NCI-H2196 treated with DMSO at 0.1 percent for 48 hours (cell line): ENCODE measurements around the gene NDRG2.
"Not testable (repeated sequence)": the region's sequence is repeated elsewhere in the genome, so short reads cannot be mapped to it uniquely, and the experiment has no call there.

Experiments used
- DNase-seq: peaks from one replicate; lab custom pipeline; 2025; ENCODE audit not compliant: unreplicated experiment; lab: John Stamatoyannopoulos, UW

The NDRG2 gene

DNA sequence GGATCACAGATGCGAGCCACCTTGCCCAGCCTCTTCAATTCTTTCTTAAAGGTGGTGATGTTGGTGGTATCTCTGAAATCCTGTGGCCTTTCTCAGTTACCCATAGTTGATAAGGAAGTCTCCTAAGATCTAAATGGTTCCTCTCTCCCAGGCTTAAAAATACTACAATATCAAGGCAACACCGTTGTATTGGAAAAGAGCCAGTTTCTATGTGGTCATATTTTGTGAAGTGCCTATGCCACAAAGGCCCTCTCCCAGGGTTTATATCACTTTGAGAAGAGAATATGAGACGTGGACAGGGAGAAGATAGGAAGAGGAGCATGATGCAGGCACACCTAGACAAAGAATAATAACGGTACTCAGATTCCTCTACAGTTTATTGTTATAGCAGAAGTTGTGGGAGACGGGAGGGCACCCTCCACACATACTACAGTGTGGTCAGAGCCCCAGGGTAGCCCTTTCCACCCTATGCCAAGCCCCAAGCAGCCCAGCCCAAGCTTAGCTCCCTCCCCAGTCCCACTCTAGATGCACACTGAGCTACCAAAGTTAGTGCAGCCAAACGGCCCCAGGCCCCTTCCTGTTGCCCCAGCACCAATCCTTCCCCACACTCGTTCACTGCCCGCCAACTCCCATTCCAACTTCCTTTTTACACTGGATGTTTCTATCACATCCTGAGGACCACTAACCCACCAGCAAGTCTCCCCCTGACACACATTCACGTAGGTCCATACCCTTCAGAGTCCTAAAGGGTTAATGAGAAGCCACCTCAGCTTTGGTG lies 8.3 kb downstream of the NDRG2 start:
- DNase-seq = no peak

DNA sequence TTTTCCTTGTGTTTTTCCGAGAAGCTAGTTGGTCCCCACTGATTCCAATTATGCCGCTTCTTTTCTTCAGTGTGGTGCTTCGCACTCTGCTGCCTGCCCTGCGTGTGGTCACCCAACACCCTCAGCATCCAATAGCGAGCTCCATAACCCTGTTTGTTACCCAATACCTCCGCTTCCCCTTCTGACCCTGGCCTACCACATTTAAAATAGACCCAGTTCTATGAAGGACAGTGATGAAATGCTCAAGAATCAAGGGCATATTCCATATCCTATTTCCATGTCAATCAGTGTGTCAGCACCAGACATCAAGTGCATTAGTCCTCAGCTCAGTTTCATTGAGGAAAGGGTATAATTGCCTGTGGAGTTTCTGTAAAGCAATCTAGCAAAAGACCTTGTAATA lies 9.5 kb downstream of the NDRG2 start:
- DNase-seq = no peak

DNA sequence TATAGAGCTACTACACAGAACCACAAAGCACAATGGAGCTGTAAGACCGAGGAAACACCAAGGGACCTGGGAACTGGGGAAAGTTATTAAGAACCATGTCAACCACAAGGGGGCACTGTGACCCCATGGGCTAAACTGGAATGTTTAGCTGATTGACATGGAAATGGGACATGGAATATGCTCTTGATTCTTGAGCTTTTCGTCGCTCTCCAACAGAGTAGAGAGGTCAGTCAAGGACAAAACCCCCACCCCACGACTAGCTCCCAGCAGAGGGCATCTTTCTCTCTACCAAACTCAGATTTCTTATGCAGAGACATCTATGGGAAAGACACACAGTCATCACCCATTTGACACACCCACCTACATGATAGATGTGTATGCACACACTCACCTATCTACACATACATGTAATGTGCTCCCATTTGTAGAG lies 10.1 kb downstream of the NDRG2 start:
- peak; percentile 68 for DNase-seq

DNA sequence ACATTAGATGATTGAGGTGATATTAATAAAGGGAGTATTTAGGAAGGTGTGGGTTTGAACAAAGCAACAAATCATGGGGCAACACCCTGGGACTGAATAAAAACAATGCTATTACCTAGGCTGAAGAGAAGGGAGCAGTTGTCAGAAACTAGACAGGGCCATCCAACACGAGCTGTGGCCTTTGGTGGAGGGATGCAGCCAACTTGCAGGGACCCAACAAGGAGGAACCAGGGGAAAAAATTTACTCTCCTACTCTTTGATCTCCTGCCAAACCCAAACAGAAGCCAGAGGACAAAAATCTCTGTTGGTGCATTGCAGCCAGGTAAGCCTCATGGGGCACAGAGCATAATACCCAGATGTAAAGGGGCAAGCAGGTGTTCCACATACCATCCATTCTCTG lies 13.7 kb downstream of the NDRG2 start:
- DNase-seq = no peak

DNA sequence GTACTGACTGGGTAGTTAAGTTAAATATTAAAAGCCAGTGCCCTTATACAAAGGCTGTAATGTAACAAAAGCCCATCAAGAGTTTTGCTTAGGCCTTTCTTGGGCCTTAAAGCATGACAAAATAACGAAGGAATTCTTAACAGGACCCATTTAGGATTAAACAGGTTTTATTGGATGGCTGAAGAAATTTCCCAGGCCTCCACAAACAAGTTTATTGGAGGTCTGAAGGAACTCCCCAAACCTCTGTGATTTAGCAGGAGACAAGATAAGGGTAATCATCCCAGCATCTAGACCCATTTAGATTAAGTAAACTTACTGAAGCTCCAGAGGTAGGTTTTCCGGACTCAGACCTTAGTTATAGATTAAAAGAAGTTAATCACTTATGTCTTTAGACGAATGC lies 15.1 kb downstream of the NDRG2 start:
- not testable (repeated sequence) for DNase-seq

DNA sequence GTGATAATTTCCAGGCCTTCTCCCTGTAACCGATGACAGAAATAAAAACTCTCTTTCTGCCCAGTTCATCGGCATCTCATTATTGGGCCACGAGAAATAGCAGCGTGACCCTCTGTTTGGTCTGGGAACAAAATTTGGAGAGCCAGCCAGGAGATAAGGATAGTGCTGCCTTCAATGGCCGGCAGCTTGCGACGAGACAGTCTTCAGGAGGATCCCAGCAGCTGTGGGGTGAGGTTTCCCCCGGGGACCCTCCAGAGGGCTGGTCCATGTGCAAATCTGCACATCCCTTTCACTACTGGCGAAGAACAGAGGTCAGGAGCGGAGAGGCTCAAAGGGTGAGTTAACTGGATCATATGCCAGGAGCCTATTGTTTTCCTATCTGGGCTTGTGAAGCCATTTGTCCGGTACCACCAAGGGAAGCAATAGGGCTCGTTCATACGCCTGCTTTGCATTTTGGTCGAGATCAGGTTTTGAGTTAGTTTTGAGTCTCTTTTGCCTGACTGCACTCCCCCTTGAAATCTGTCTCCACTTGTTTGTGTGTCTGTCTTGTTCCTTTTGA lies 21.0 kb downstream of the NDRG2 start:
- DNase-seq = no peak

DNA sequence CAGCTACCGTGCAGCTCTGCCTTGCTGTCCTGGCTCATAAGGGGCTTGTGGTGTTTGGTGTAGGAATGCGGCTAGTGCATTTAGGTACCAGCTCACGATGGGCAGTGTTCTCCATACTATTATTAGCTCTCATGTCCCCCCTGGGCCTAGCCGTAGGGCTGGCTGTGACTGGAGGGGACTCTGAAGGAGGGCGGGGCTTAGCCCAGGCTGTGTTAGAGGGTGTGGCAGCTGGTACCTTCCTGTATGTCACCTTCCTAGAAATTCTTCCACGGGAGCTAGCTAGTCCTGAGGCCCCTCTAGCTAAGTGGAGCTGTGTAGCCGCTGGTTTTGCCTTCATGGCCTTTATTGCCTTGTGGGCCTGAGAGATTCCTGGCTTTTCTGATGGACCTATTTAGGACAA lies 23.6 kb downstream of the NDRG2 start:
- no peak for DNase-seq

DNA sequence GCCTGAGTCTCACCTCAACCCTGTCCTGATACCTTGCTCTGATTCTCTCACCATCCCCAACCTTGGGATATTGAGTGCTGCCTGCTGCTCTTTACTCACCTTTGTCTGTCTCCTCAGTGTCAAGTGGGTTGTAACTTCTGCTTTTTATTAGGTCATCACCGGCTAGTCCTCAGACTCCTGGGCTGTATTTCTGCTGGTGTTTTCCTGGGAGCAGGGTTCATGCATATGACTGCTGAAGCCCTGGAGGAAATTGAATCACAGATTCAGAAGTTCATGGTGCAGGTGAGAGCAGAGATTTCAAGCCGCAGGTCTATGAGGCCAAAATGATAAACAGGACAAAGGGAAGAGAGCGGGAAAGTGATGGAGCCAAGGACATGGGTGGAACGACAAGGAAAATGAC lies 25.3 kb downstream of the NDRG2 start:
- DNase-seq = no peak

DNA sequence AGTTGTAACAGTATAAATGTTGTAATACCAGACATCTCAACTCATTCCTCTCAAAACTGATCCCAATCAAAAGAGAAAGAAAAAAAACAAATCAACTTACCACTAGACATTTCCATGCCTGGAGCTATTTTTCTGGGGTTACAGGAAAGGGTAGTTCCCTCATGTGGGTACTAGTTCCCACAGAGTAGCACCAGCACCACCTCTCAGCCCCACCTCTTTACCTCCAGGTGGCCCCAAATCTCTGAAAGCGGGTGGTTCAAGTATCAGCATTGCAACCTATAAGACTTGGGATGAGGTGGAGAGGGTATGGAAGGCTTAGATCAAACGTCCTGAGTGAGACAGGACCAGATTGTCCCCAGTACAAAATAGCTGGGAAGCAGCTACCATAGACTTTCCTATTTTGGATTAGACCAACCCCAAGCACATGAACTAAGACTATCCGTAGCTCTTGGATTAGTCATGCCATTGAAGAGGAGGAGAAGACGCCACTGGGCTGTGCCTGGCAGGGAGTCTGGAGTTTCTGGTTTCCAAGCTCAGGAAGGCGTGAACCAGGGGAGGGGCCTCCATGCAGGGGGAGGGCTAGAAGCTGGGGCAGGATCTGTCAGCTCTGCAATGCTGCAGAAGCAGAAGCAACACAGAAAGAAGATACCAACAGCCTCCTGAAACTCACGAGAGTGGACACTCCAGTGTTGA lies 26.0 kb downstream of the NDRG2 start, which contains the start of gene SLC39A2:
Gene SLC39A2 (plus strand): TSS at position 620 of the 693 bp plus-strand sequence. CDS start 154 bp downstream, outside the sequence.
- no peak for DNase-seq

DNA sequence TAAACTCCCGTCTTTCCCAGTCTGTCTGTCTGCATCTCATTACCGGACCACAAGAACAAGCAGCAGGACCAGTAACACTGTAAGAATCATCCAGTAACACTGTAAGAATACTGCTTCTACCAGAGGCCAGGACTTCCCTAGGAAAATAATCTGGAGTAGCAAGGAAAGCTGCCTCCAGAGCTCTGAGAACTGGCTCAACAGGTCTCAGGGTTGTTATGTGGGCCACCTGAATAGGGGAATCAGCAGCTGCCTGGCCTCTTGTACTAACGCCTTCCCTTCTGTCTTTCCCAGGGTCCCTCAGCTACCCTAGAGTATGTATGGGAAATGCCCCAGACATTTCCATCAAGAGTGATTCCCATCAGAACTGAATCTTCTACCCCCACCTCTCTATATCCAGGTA lies 26.7 kb downstream of the NDRG2 start:
- no peak for DNase-seq

DNA sequence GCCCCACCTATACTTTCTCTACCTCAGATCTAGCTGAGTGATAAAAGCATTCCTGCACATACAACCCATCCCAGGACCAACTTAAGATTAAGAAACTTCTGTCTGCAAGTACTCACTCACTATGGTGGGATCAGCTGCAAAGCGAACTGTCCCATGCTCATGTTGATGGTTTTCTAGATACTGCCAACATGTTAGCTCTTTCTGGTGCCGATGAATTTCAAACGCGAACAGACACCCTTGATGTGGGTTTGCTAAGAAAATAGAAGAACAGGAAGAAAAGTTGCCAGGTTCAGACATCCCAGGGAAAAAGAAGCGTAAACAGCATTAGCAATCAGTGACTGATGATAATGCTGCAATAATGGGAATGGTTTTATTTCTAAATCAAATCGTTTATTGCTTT lies 27.3 kb downstream of the NDRG2 start:
- no peak for DNase-seq

DNA sequence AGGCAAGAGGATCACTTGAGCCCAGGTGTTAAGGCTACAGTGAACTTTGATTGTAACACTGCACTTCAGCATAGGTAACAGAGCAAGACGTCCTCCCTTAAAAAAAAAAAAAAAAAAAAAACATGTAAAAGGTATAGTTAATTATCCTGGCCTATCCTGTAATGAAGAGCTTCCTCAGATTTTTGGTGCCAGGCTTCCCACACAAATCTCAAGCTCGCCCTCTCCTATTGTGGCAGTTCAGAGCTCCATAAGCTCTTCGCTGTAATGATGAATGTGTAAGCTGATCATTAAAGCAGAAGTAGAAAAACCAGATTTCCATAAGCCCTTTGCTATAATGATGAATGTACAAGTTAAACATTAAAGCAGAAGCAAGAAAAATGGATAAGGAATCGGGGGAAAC lies 27.7 kb downstream of the NDRG2 start:
- DNase-seq = no peak

DNA sequence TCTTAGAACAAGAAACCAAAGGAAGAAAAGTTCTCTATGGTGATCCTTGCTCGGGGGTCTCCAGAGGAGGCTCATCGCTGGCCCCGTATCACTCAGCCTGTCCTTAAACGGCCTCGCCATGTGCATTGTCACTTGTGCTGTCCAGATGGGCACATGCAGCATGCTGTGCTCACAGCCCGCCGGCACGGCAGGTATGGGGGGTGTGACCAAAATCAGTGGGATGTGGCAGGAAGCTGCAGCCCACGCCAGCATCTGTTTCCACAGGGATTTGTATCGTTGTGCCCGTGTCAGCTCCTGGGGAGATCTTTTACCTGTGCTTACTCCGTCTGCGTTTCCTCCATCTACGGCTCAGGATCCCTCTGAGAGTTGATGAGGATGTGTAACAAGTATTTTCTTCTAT lies 28.3 kb downstream of the NDRG2 start:
- no peak for DNase-seq

DNA sequence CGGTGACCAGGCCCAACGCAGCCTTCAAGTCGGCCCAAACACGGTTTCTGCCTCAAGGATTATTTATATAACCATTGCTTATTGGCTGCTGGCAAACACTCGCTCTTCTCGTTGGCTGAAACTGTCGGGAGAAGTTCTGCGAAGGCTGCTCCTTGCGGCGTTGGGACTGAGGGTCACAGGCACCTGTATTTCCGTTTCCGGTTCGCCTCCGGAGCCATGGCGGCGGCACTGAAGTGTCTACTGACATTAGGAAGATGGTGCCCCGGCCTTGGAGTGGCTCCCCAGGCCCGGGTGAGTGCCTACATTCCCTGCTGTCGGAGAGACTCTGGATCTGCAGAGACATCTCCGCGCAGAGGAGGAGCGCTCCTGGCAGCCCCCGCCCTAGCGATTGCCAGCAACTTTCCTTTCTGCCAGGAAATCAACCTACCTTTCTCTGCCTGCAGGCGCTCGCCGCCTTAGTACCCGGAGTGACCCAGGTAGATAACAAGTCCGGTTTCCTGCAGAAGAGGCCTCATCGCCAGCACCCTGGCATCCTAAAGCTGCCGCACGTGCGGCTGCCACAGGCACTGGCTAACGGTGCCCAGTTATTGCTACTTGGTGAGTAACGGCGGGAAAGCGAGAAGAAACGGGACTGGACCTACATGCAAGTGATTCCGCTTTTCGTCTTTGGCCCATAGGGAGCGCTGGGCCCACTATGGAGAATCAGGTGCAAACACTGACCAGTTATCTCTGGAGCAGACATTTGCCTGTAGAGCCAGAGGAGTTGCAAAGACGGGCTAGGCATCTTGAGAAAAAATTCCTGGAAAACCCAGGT lies 34.9 kb downstream of the NDRG2 start, which contains the start of gene METTL17:
Gene METTL17 (plus strand): TSS at position 194 of the 814 bp plus-strand sequence. CDS start 23 bp downstream, at position 217.
- DNase-seq = peak; percentile 94

DNA sequence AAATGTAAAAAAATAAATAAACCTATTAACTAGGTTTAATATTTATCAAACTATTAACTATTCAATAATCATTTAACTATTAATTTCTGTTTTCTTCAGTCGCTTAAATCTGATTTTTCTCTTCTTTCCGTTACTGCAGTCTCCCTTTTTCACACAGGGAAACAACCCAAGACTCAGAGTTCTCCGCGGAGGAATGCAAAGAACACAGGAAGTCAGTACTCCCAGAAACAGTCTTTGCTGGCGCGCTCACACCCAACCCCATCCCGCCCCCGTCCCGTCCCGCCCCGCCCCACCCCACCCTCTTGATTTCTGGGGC lies 35.4 kb downstream of the NDRG2 start:
- DNase-seq = no peak

DNA sequence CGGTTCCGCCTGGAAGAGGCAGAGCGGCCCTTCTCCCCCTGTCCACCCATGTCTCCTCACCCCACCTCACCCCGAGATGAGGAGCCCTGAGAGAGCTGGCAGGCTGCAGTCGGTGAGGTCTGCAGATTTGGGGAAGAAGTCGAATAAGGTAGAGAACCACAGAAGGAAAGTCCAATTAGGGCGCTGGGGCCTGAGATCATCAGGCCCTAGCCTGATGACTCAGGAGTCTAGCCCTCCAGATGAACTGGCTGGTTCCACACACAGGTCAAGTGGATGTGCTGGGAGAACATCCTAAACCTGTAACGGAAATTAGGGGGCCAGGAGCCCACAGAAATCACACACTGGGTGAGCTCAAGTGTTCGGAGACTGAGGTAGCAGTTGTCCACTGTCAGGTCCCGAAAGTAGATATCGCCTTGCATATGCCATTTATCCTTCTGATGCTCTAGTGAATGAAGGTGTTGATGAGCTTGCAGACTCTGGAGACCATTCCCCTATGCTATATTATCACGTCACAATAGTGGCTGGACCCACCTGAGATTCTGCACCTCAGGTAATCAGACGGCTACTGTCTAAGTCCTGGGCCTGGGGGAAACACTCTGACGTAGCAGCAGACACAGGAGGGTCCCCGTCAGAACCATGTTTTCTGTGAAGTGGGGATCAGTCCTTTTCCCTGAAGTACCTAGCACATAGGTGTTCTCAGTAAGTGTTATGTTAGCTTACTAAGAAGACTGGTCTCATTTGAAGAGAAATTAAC lies 36.0 kb downstream of the NDRG2 start:
- no peak for DNase-seq

DNA sequence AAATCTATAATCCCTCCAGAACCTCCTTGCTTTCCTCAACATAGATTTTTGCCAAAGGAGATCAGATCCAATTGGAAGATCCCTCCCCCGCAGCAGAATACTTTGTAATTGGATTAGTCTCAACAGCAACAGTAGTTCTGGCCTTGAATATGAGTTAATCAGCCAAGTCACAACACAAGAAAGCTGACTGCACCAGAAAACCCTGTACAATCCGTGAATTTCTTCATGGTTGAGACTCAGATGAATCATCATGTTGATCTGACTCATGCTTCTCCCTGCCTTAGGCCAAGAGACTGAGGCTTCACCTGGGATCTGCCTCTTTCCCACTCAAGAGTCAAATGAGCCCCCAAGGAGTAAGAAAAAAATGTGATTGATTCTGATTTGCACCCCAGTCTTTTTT lies 38.0 kb downstream of the NDRG2 start:
- DNase-seq = no peak

DNA sequence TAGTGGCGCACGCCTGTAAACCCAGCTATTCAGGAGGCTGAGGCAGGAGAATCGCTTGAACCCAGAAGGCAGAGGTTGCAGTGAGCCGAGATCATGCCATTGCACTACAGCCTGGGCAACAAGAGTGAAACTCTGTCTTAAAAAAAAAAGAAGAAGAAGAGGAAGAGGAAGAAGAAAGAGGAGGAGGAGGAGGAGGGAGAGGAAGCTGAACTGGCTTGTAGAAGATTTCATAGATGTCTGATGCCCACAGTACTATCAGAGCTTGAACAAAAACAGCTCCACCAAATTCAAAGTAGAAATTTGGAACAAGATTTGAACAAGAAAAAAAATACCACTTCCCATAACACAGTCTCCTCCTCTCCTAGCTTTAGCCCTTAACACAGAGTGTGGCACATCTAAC lies 39.2 kb downstream of the NDRG2 start:
- not testable (repeated sequence) for DNase-seq

DNA sequence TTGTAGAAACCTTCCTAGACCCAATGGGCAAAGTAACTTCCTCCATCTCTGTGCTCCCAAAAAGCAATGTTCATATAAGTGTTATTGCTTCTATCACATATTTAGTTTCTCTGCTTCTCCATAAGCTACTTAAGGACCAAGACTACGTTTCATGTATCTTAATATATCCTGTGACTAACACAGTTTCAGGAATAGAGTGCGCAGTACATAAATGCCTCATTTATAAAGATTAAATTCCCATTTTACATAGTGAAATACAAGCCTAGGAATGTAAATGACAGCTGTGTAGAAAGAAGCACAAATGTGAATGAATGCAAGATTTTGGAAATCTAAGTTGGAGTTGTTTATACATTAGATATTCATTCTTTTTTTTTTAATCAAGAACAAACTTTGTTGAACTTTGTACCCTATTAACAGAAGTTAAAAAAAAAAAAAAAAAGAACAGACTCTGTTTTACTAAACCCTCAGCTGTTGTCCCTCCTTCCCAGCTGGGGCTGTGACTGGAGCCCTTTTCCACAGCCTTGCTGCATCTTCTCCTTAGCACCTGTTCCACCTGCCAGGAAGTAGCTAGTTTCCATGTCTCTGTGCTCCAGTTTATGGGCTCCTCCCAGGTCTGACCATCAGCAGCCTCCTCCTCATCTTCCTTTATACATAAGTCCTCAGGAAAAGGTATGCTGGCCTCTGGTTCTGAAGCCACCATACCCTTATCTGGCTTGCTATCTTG lies 42.1 kb downstream of the NDRG2 start:
- no peak for DNase-seq

DNA sequence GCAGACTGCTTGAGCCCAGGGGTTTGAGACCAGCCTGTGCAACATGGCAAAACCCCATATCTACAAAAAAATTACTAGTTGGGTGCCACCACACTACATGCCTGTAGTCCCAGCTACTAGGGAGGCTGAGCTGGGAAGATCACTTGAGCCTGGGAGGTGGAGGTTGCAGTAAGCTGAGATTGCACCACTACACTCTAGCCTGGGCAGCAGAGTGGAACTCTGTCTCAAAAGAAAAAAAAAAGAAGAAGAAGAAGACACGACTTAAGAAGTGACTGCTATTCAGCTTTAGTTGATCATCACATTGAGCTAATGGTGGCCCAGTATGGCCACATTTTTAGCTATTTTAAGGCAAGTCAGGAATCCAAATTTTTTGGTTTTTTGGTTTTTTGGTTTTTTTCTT lies 44.0 kb downstream of the NDRG2 start:
- no peak for DNase-seq
